Activated CD4-positive, CD25-positive, alpha-beta regulatory T cell treated with anti-CD3 and anti-CD28 coated beads, Interleukin-2, amount 50 U/mL, for 16 hours (primary cell): Measurements from ENCODE around the gene ZCCHC24.

ENCODE experiments used
- DNase-seq: peaks from one replicate; pipeline ENCODE4 v3.0.0-alpha.2; 2020; ENCODE audit warnings: low read depth, low spot score

ZCCHC24 gene

DNA sequence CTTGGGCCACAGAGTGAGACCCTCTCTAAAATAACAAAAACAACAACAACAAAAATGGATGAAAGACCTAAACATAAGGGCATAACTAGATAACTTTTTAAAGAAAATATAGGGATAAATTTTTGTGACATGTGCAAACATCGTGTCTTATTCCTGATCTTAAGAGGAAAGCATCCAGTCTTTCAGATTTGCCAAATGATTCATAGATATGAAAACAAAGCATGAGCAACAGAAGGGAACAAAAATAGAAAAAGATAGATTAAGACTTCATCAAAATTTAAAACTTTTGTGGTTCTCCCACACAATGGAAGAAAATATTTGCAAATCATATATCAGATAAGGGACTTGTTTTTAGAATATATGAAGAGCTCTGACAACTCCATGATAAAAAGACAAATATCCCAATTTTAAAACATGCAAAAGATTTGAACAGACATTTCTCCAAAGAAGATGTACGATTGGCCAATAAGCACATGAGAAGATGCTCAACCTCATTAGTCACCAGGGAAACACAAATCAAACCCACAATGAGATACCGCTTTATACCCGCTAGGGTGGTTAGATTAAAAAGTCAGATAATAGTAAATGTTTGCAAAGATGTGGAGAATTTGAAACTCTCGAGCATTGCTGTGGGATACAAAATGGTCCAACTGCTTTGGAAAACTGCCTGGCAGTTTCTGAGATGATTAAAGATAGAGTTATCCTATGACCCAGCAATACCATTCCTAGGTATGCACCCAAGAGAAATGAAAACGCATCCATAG lies 77.8 kb downstream of the ZCCHC24 start:
- DNase-seq: no peak

DNA sequence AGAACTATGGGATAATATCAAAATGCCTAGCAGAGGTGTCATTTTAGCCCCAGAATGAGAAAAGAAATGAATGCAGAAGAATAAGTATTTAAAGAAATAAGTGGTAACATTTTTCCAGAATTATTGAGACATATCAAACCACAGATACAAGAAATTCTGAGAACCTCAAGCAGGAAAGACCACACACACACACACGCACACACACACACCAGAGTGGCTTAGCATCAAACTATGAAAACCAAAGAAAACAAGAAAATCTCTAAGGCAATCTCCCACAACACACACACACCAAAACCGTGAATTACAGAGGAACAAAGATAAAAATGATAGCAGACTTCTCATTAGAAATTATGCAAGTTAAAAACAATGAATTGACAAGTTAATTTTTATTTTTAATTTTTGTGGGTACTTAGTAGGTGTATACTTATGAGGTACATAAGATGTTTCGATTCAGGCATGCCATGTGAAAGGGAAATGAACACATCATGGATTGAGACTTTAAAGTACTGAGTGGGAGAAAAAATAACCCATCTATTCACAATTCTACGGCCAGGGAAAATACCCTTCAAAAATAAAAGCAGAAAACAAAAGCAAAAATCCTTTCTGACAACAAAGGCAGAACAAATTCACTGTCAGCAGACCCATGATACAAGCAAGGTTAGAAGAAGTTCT lies 83.6 kb downstream of the ZCCHC24 start:
- DNase-seq: no peak

DNA sequence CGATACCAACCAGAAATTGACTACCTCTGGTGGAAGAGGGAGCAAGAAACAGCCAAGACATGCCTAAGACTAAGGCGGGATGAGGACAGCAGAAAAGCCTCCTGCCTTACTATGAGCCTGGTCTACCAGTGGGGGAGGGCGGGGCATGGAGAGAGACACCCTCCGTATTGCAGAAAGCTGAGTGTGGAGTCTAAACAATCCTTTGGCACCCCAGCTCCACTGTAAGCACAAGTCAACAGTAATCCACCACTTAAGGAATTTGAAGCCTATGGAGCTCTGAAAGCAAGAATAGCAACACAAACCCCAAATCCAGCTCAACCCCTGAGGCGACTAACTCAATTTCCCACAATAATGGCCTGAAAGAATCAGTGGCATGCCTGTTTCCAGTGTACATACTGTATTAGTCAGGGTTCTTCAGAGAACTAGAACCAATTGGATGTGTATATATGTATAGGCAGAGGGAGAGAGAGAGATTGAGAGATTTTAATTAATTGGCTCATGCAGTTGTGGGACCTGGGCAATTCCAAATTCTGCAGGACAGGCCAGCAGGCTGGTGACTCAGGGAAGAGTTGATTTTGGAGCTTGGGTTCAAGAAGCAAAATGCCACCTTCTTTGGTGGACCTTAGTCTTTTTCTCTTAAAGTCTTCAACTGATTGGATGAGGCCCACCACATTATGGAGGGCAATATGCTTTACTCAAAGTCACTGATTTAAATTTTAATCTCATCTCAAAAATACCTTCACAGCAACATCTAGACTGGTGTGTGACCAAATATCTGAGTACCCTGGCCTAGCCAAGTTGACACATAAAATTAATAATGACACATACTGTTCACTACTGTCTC lies 84.7 kb downstream of the ZCCHC24 start:
- DNase-seq: no peak

DNA sequence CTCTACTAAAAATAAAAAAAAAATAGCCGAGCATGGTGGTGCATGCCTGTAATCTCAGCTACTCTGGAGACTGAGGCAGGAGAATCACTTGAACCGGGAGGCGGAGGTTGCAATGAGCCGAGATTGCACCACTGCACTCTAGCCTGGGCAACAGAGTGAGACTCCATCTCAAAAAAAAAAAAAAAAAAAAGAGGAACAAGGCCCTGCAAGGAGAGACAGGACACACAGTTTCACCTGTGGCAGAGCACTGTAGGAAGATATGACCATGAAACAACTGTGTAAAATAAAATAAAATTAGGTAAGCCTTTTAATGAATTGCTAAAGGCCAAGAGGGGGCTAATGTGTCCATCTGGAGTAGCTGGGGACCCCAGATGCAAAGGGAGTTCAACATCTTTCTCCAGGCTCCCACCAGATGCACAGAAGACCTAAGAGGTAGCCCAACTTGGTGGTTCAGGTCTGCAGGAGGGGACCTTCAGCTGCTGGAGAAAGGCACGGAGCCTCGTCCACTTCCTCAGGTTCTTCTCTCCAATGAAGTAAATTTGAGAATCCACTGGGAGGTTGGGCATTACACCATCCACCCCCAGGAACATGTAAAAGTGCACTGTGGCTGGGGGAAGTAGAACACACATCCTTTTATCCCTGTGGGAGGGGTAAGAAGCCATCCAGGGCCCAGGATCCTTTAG lies 85.5 kb downstream of the ZCCHC24 start:
- DNase-seq: no peak

DNA sequence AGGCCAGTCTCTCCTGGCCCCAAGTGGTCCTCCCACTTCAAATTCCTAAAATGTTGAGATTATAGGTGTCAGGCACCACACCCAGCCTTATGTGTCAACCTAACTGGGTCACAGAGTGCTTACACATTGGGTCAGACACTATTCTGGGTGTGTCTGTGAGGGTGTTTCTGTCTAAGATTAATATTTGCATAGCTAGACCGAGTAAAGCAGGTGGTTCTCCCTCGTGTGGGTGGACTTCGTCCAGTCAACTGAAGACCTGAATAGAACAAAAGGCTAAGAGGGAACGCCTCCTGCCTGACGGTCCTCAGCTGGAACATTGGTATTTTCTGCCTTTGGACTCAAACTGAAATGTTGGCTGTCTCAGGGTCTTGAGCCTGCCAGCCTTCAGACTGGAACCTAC lies 86.6 kb downstream of the ZCCHC24 start:
- no peak for DNase-seq

DNA sequence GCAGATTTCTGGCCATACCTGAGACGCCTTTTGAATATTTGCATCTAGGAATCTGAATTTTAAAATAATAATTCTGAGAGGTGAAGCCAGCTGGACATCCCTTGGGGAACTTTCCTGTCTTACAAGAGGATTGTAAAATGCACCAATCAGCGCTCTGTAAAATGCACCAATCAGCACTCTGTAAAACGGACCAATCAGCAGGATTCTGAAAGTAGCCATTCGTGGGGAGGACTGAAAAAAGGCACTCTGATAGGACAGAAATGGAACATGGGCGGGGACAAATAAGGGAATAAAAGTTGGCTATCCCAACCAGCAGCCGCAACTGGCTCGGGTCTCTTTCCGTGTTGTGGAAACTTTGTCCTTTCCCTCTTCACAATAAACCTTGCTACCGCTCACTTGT lies 88.2 kb downstream of the ZCCHC24 start:
- no peak for DNase-seq

DNA sequence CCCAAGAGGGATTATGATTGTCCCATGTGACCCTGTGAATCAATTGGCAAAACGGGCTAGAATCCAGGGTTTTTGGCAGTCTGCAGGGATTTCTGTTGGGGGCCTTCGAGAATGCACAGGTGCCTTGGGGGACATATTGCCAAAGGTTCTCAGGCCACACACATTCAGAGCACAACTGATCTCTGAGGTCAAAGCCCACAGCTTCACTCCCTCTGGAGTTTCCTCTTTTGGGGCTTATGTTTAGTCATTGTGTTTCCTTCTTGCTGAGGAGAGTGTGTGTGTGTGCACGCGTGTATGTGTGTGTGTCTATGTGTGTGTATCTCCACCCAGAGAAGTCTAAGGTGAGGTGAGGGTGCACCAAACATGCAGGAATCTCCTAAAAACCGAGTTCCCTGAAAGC lies 89.3 kb downstream of the ZCCHC24 start:
- DNase-seq: no peak

DNA sequence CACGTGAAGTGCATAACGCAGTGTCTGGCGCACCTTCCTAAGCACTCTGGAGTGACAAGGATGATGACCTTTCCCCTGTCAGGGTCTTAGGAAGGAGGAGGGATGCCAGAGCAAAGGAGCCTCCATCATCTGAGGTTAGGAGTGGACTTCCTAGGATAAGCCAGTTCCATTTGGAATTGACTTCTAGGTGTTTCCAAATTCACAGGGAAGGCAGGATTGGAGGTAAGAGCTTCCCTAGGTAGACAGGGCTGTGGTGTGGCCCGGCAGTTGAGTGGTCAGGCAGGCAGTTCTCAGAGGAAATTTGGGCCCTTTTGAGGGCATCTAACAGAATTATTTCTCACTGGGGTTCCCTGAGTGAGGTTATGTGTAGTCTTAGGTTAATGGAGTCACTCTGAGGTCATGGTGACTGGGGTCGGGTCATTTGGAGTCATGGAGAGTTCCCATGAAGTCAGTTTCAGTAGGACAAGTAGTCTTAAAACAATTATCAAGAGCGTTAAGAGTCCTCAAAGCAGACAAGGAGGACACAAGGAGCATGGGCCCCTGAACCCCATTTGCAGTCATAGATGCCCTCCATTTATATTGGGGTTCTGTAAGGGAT lies 89.9 kb downstream of the ZCCHC24 start:
- DNase-seq: no peak

DNA sequence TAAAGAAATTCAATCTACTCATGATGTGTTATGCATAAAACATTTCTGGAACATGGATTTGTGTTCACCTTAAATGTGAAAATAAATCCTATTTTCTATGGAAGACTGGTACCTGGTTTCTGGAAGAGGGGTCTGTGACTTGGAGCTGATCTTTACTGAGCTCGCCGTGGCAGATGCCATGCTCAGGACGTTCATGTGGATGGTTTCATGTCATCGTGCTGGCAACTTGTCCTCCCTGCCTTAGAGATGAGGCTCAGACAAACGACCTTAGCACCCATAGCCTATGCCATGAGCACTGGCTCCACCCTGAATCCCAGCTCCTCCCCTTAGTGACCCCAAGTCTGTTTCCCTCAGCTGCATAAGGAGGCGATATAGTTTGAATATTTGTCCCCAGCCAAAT lies 90.8 kb downstream of the ZCCHC24 start:
- DNase-seq: no peak

DNA sequence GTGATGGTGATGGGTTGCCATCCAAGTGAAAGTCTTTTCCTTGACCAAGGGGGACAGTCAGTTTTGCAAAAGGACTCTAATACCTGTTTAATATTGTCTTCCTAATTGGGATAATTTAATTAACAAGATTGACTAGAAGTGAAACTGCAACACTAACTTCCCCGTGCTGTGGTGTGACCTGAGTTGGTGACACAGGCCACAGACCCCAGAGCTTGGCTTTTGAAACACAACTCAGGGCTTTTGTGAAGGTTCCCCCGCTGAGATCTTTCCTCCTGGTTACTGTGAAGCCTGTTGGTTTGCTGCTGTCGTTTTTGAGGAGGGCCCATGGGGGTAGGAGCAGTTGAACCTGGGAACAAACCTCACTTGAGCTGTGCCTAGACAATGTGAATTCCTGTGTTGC lies 91.3 kb downstream of the ZCCHC24 start:
- DNase-seq: no peak

DNA sequence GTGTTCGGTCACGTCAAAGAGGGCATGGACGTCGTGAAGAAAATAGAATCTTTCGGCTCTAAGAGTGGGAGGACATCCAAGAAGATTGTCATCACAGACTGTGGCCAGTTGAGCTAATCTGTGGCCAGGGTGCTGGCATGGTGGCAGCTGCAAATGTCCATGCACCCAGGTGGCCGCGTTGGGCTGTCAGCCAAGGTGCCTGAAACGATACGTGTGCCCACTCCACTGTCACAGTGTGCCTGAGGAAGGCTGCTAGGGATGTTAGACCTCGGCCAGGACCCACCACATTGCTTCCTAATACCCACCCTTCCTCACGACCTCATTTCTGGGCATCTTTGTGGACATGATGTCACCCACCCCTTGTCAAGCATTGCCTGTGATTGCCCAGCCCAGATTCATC lies 91.7 kb downstream of the ZCCHC24 start:
- no peak for DNase-seq

DNA sequence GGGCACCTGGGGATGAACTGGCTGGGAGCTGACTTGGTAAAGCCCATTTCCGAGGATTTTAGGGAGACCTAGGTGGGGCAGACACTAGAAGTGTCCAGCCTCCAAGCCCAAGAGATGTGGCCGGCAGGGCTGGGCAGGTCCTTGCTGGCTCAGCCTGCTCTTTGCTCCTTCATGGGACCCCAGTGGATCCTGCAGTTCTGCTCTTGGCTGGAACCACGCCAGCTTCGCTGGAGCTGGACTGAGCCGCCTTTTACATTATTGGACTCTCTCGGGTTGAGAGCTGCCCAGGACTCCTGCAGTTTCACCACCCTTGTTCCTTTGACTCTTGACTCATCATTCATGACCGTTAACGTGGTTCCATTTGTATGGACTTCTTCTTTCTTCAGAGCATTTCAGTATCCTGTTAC lies 92.4 kb downstream of the ZCCHC24 start:
- DNase-seq: no peak

DNA sequence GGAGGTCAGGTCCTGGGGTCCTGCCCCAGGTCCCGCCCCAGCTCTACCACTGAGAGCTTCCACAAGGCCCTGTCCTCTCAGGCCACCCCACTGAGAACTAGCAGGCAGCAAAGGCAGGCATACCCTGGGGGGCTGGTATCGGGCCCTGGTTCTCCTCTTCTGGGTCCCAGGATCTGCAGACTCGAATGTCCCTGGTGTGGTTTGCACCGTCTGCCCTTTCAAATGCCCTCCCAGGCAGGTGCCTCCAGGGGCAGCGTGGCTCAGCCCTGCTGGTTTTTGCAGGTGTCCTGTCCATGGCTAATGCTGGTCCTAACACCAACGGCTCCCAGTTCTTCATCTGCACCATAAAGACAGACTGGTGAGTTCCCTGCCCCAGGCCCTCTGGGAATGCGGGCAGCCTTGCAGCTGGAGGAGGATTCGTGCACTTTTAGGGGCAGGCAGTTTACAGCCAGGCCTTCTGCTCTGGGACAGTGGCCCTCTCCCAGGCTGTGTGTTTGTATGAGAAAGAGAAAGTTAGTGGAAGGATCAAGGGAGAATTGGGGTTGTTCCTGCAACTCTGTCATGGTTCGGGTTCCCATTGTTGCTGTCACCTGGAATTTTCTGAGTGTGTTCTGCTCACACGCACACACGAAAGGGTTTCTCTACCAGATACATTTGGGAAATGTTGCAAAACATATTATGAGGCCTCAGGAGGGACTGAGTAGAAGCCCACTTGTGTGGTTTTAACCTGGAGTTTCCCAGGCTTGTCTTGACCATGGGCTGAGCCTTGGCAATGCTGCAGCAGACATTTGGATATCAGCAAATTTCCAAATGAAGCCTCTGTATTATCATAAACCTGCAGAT lies 93.2 kb downstream of the ZCCHC24 start:
- no peak for DNase-seq

DNA sequence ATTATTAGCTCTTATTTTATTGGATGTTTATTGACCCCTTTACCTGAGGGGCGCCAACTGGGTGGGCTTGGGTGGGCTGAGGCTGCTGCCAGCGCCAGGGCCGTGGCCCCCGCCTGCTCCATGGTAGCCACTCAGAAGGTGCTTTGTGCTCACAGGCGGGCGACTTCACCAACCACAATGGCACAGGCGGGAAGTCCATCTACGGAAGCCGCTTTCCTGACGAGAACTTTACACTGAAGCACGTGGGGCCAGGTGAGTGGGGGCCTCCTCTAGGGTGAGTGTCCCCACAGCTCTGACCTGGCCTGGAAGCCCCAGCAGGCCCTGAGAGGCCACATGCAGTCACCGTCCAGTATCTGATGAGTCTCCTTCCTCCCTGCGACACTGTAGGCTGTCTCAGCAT lies 94.1 kb downstream of the ZCCHC24 start:
- DNase-seq: no peak

DNA sequence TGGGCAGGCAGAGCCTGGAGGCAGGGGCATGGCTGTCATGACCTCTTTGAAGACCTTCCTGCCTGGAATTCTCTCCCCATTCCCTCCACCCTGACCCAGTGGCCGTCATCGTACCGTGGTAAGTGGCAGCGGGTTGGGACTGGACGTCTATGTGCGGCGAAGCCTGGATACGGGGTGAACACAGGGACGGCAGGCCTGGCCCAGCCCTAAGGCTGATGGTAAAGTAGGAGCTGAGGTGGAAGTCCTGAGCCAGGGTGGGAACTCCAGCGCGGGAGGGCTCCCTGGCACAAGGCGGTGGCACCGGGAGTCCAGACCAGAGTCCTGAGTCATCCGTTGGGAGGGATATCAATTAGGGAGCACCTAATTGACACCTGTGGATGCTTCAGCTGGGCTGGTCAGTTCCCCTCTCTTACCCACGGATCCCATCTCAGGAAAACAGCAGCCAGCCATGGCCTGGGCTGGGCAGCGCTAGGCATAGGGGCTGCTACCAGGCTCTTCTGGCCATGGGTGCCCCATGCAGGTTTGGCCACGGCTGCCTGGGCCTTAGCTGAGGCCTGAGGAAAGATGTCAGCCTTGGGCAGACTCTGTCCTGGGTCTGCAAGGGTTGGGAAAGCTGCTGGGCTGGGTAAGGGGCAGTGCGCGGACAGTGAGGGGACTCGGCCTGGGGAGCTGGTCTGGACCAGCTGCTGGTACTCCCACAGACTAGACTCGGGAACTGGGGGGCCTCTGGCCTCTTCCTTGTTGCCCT lies 94.8 kb downstream of the ZCCHC24 start:
- no peak for DNase-seq

DNA sequence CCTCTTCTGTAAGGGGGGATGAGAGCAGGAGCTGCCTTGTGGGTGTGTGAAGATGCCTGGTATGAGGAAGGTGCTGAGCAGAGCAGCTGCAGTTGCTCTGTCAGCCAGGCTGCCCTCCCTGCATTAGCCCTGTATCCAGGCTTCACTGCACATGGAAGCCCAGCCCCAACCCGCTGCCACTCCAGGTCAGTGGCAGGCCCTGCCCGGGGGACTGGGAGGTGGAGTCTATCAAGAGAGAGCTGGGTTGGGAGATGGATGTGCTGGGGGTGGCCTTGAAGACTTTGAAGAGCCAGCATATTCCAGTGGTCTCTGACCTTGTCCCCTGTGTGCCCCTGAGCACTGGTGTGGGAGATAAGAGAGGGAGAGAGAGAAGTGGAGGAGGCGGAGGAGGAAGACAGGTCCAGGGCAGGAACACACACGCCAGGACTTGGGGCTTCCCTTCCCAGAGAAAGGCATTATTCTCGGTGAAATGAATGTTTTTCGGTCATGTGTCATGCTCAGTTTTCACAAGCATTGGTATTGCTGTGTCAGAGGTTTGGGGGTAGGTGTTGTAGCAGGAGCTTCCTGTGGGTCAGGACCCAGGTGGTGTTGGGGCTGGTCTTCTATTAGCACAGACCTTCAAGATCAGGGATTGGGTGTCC lies 95.5 kb downstream of the ZCCHC24 start:
- DNase-seq: no peak

DNA sequence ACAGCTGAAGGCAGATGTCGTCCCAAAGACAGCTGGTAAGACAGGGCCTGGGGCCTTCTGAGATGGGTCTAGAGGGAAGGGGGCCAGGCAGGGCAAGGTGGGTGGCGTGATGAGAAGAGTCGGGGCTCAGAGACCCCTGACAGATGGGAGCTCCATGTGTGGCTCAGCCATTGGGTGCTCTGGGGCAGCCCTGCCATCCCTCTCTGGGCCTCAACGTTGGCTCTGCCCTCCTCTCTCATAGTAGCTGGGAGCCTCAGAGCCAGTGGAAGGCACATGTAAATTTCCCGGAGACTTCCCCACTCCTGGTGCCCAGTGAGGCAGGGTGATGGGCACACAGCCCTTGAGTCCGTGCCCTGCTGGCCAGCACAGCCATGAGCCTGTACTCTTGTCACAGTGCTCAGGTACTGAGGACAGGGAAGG lies 96.3 kb downstream of the ZCCHC24 start:
- no peak for DNase-seq

DNA sequence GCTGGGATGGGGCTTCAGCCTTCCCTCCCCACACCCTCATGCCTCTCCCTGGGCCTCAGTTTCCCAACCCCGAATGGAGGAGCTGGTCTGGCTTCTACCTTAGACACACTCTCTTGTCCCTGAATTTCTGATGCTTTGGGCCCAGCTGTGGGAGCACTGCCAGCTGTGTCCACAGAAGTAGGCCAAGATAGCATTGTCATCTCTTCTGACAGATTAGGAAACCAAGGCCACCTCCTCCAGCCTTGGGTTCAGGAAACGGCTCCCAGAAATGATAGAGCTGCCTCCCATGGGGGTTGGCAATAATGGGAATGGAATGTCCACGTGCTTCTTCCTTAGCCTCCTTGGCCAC lies 96.8 kb downstream of the ZCCHC24 start:
- DNase-seq: no peak

DNA sequence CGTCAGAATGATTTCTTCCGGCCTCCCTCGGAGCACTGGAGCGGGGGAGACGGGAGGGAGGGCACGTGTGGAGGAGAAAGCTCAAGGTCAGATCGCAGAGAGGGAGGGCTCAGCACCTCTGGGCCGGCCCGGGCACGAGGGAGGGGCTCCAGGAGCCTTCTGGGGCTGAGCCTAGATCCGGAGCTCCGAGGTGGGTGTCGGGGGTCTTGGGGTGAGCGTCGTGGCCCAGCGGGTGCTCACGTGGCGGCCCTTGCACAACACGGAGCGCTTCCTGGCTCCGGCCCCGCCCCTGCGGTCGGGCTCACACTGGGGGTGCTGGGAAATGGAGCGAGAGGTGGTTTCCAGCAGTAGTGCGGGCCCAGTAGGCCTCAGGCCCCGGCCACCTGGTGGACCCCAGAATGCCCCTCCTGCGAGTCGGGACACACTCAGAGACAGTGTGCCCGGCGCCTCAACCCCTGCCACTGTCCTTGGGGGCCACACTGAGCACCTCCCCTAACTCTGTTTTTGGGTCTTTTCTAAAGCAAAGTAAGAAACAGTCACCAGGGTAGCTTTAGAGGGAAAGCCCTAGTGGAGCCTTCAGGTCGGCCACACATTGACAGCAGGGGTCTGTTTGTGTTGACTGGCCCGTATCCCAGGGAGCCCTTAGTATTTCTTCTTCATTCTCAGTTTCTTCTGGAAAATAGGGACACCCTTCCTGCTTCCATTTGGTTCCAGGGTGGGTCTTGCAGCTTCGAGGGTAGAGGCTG lies 97.4 kb downstream of the ZCCHC24 start:
- DNase-seq: peak; percentile 50
